ENCODE data around the gene TUSC2. TPM values are rescaled to one million over a fixed set of nuclear protein-coding genes. Genes with fewer than 3 reads are reported as not detected.
"Not testable (repeated sequence)": the region's sequence is repeated elsewhere in the genome, so short reads cannot be mapped to it uniquely, and the experiment has no call there.

TUSC2 gene
- total RNA-seq, 4 donors from 2014 or later, result 12.8 to 21.7 (median 17.4) TPM

DNA sequence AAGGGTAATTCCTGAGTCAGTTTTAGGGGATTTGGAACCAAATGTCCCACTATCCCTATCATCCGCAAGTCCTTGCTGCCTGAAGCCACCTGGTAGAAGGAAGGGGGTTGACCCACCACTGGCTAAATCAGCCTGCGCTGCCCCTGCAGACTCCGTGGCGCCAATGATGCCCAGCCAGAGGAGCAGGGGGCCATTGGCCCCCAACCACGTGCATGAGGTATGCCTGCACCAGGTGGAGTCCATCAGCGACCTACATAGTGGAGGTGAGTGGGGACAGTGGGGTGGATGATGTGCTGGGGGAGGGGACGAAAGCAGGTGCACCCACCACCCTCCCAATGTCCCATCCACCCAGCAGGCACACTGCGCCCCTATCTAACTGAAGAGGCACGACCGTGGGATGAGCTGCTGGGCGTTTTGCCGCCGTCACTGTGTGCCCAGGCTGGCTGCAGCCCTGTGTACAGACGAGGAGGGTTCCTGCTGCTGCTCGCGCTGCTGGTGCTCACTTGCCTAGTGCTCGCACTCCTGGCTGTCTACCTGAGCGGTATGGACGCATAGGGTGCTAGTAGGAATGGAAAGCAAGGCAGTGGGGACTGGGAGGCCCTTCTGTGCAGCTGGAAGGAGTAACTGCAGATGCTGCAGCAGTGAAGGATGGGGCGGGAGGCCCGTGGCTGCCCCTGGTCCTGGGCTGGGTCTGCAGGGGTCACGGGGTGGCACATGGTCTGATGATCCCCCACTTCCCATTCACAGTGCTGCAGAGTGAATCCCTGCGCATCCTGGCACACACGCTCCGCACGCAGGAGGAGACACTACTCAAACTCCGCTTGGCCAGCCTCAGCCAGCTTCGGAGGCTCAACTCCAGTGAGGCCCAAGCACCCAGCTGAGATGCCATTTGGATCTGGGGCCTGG lies 41.4 kb downstream of the TUSC2 start:
- no peak for TF ChIP-seq CTCF (IDR thresholded peaks at IDR 0.05)
- TF ChIP-seq POLR2AphosphoS5 (IDR thresholded peaks at IDR 0.05), result no peak
- no peak for TF ChIP-seq POLR2A (IDR thresholded peaks at IDR 0.05)
- no peak for TF ChIP-seq EP300 (IDR thresholded peaks at IDR 0.05)
- WGBS, result 86% methylated on average over 12 of the region's 28 CpGs
- Histone ChIP-seq H3K4me1 (peaks cover 13% of the 10 kb centered on the region), H3K36me3 (peaks cover 46% of the 10 kb centered on the region), H3K4me3 (no peak overlapping the region), H3K27me3 (no peaks in the 10 kb centered on the region), H3K9me3 (no peaks in the 10 kb centered on the region), H3K27ac (no peak overlapping the region)
- no peak for DNase-seq (ENCODE audit: low spot score in 2 of 2)

DNA sequence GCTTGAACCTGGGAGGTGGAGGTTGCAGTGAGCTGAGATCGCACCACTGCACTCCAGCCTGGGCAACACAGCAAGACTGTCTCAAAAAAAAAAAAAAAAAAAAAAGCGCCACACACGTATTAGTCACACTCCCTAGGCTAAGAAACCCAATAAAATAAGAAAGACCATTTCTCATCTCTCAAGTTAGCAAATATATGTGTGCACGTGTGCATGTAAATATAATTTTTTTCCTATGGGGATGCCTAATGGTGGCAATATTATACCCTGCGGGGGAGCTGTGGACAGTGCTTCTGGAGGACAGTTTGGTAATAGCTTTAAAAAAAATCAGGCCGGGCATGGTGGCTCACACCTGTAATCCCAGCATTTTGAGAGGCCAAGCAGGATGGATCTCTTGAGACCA lies 43.9 kb downstream of the TUSC2 start:
- not testable (repeated sequence) for H3K27me3 ChIP-seq; DNase-seq (ENCODE audit: low spot score in 2 of 2); H3K9me3 ChIP-seq; H3K27ac ChIP-seq; H3K4me3 ChIP-seq; H3K4me1 ChIP-seq
- 78% methylated on average over 6 of the region's 6 CpGs for WGBS
- H3K36me3 ChIP-seq, result peaks cover 32% of the 10 kb centered on the region

DNA sequence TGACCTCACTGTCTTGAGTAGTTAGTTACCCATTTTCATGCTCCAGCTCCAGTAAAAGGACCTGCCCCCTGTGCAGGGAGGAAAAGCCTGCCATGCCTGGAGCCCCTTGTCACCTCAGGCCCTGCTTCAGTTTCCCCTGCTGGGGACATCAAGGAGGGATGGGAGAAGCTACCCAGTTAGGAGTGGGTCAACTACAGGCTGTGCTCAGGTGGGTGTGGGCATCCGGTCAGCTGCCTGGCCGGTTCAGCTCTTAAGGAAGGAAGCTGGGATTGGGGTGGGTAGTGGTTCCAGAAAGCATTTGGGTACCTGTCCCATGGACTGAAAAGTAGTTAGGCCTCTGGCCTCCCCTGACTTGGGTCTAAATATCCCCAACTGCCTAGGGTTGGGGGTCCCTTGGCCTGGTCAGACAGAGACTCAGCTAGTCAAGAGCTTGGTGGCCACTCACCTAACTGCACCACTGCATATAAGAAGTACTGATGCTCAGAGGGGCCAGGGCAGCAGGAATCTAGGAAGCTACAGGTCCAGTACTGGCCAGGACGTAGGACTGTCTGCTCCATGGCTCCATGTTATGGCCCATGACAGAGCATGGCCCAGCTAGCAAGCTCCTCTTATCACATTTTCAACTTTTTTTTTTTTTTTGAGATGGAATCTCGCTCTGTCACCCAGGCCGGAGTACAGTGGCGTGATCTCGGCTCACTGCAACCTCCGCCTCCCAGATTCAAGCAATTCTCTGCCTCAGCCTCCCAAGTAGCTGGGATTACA lies 48.6 kb downstream of the TUSC2 start:
- WGBS, result 85% methylated on average over 8 of the region's 8 CpGs
- no peak for DNase-seq (ENCODE audit: low spot score in 2 of 2)
- no peaks in the 10 kb centered on the region for H3K9me3 ChIP-seq
- no peaks in the 10 kb centered on the region for H3K36me3 ChIP-seq
- TF ChIP-seq CTCF (IDR thresholded peaks at IDR 0.05), result no peak
- no peak for TF ChIP-seq POLR2A (IDR thresholded peaks at IDR 0.05)
- no peak for TF ChIP-seq POLR2AphosphoS5 (IDR thresholded peaks at IDR 0.05)
- TF ChIP-seq EP300 (IDR thresholded peaks at IDR 0.05), result no peak
- H3K27me3 ChIP-seq, result peaks cover 16% of the 10 kb centered on the region
- H3K27ac ChIP-seq, result no peak overlapping the region
- no peak overlapping the region for H3K4me3 ChIP-seq
- H3K4me1 ChIP-seq, result peaks cover 16% of the 10 kb centered on the region

- Histone ChIP-seq H3K4me1 (peaks cover 22% of the 10 kb centered on the region), H3K4me3 (no peak within 1 kb of the TSS), H3K27me3 (peaks cover 19% of the 10 kb centered on the region), H3K27ac (no peak within 1 kb of the TSS), H3K36me3 (no peaks in the 10 kb centered on the region), H3K9me3 (no peaks in the 10 kb centered on the region)
- TF ChIP-seq EP300 (IDR thresholded peaks at IDR 0.05) (no peak), POLR2AphosphoS5 (IDR thresholded peaks at IDR 0.05) (no peak), CTCF (IDR thresholded peaks at IDR 0.05) (no peak), POLR2A (IDR thresholded peaks at IDR 0.05) (no peak)
- no peak for DNase-seq (ENCODE audit: low spot score in 2 of 2)
- no CpG with 5 or more reads among the region's 2 CpGs for WGBS
Measured at GRCh38 chr3:50278880-50279224, 49.2 kb downstream of the TUSC2 start, which contains the start of gene LSMEM2. Gene LSMEM2, plus strand, starts transcription at chr3:50279087. Its CDS starts 27 bp downstream, at chr3:50279114.

GRCh38 chr3:50278123-50278879 lies 49.7 kb downstream of the TUSC2 start:
- Histone ChIP-seq H3K4me1 (peaks cover 27% of the 10 kb centered on the region), H3K36me3 (no peaks in the 10 kb centered on the region), H3K9me3 (no peaks in the 10 kb centered on the region), H3K27me3 (peaks cover 23% of the 10 kb centered on the region), H3K4me3 (no peak overlapping the region), H3K27ac (no peak overlapping the region)
- WGBS, result 80% methylated on average over 4 of the region's 4 CpGs
- TF ChIP-seq POLR2AphosphoS5 (IDR thresholded peaks at IDR 0.05) (no peak), POLR2A (IDR thresholded peaks at IDR 0.05) (no peak), EP300 (IDR thresholded peaks at IDR 0.05) (no peak), CTCF (IDR thresholded peaks at IDR 0.05) (no peak)
- DNase-seq (ENCODE audit: low spot score in 2 of 2), result no peak
